GM12878 (cell line): Measurements from ENCODE around the gene DHX34. TPM values are rescaled to one million over a fixed set of nuclear protein-coding genes. Genes with fewer than 3 reads are reported as not detected.

Experiments used
- KAT2A ChIP-seq: conservative IDR thresholded peaks from 2 replicates; pipeline ENCODE4 v1.6.1; 2011; ENCODE audit warnings: low read depth, low read length; ENCODE audit not compliant: control insufficient read depth
- RAD21 ChIP-seq: IDR thresholded peaks from 2 replicates; pipeline ENCODE4 v1.6.1; 2011; ENCODE audit warnings: mild to moderate bottlenecking, low read depth, low read length, moderate library complexity; ENCODE audit not compliant: insufficient read depth
- polyA plus RNA-seq, 11 experiments: library from polyadenylated mRNA; depleted of rRNA in 4 of 11; unstranded in 6 of 11; stranded (reverse) in 5 of 11; fragments of >200 nt; fragmentation: Nextera tagmentation in 4 of 11; fragmentation: Illumina TruSeq in 1 of 11; extraction: Ambion mirVana in 4 of 11; extraction: Trizol in 1 of 11; gene quantifications; 1 replicate in 1 of 11; 2 replicates in 10 of 11; pipeline versions ENCODE4 v1.2.1 to v1.2.3, GENCODE V29; 2011 to 2016; ENCODE audit warnings: inconsistent platforms in 2 of 11, missing spikeins in 2 of 11, low read depth in 1 of 11
- total RNA-seq, 4 experiments: library from RNA; depleted of rRNA in 3 of 4; stranded (reverse); fragments of >200 nt in 3 of 4; fragmentation: Illumina TruSeq in 1 of 4; extraction: Trizol in 1 of 4; gene quantifications; 2 replicates each; pipeline versions ENCODE4 v1.2.1 to v1.2.3, GENCODE V29; 2013 to 2021
- TF ChIP-seq, protein P1 (sequence below): IDR thresholded peaks from 2 replicates; pipeline ENCODE4 v1.6.1; 2012; ENCODE audit warnings: low read depth, low read length, improper control_type of control experiment
- TF ChIP-seq, protein P2 (sequence below), 3 experiments: IDR thresholded peaks in 2 of 3; conservative IDR thresholded peaks in 1 of 3; 2 replicates each; pipeline ENCODE4 v1.5.1; 2011; ENCODE audit warnings: low read depth in 3 of 3, low read length in 3 of 3, mild to moderate bottlenecking in 3 of 3, control low read depth in 2 of 3, moderate library complexity in 2 of 3, inconsistent platforms in 1 of 3, mixed read lengths in 1 of 3; ENCODE audit not compliant: control insufficient read depth in 2 of 3, insufficient read depth in 1 of 3; ENCODE audit errors: extremely low read depth in 1 of 3
- TF ChIP-seq, protein P3 (sequence below): fragments of 450-650 bp; IDR thresholded peaks from 2 replicates; pipeline ENCODE4 v1.6.1; 2018; ENCODE audit warnings: borderline replicate concordance, mild to moderate bottlenecking; ENCODE audit not compliant: partially characterized antibody

DHX34 gene
- total and polyA plus RNA-seq, 10 of the 15 experiments (the other 5 are each of a cell fraction or from before 2014, with no cell fraction given), result 0.19 to 16.9 (median 10.5) TPM

DNA sequence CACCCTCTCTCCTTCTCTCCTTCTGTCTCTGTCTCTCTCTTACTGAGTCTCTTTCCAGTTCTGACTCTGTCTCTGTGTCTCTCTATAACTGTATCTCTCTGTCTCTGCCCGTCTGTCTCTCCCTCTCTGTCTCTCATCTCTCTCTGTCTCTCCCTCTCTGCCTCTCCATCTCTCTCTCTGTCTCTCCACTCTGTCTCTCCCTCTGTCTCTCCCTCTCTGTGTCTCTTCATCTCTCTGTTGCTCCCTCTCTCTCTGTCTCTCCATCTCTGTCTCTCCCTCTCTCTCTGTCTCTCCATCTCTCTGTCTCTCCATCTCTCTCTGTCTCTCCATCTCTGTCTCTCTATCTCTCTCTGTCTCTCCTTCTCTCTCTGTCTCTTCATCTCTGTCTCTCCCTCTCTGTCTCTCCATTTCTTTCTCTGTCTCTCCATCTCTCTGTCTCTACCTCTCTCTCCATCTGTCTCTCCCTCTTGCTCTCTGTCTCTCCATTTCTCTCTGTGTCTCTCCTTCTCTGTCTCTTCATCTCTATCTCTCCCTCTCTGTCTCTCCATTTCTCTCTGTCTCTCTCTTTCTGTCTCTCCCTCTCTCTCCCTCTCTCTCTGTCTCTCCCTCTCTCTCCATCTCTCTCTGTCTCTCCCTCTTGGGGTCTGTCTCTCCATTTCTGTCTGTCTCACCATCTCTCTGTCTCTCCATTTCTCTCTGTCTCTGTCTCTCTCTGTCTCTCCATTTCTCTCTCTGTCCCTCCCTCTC lies 73.5 kb downstream of the DHX34 start (continued):
- TF ChIP-seq, protein P1, sequence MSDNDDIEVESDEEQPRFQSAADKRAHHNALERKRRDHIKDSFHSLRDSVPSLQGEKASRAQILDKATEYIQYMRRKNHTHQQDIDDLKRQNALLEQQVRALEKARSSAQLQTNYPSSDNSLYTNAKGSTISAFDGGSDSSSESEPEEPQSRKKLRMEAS, result no peak
- TF ChIP-seq, protein P2, sequence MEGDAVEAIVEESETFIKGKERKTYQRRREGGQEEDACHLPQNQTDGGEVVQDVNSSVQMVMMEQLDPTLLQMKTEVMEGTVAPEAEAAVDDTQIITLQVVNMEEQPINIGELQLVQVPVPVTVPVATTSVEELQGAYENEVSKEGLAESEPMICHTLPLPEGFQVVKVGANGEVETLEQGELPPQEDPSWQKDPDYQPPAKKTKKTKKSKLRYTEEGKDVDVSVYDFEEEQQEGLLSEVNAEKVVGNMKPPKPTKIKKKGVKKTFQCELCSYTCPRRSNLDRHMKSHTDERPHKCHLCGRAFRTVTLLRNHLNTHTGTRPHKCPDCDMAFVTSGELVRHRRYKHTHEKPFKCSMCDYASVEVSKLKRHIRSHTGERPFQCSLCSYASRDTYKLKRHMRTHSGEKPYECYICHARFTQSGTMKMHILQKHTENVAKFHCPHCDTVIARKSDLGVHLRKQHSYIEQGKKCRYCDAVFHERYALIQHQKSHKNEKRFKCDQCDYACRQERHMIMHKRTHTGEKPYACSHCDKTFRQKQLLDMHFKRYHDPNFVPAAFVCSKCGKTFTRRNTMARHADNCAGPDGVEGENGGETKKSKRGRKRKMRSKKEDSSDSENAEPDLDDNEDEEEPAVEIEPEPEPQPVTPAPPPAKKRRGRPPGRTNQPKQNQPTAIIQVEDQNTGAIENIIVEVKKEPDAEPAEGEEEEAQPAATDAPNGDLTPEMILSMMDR (IDR thresholded peaks at IDR 0.05 in 2 of 3, conservative IDR thresholded peaks at IDR 0.05 in 1 of 3; ENCODE audit: control insufficient read depth in 2 of 3, extremely low read depth in 1 of 3, insufficient read depth in 1 of 3, low read depth in 3 of 3, low read length in 3 of 3), result no peak
- TF ChIP-seq KAT2A (no peak), RAD21 (no peak)
- TF ChIP-seq, protein P3, sequence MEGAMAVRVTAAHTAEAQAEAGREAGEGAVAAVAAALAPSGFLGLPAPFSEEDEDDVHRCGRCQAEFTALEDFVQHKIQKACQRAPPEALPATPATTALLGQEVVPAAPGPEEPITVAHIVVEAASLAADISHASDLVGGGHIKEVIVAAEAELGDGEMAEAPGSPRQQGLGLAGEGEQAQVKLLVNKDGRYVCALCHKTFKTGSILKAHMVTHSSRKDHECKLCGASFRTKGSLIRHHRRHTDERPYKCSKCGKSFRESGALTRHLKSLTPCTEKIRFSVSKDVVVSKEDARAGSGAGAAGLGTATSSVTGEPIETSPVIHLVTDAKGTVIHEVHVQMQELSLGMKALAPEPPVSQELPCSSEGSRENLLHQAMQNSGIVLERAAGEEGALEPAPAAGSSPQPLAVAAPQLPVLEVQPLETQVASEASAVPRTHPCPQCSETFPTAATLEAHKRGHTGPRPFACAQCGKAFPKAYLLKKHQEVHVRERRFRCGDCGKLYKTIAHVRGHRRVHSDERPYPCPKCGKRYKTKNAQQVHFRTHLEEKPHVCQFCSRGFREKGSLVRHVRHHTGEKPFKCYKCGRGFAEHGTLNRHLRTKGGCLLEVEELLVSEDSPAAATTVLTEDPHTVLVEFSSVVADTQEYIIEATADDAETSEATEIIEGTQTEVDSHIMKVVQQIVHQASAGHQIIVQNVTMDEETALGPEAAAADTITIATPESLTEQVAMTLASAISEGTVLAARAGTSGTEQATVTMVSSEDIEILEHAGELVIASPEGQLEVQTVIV, result no peak
